Activated CD4-positive, alpha-beta T cell treated with anti-CD3 and anti-CD28 coated beads for 1 hour (primary cell): ENCODE results near the gene RPUSD1.

Source experiments
- DNase-seq: peaks from one replicate; pipeline ENCODE4 v3.0.0-alpha.2; 2020

RPUSD1 gene

GRCh38 chr16:818132-818531 lies 30.0 kb upstream of the RPUSD1 start:
- no peak for DNase-seq

- DNase-seq: no peak
Measured at GRCh38 chr16:817001-817906, 29.1 kb upstream of the RPUSD1 start.

- no peak for DNase-seq
Measured at GRCh38 chr16:815861-816260, 27.7 kb upstream of the RPUSD1 start.

GRCh38 chr16:814974-815373 lies 26.8 kb upstream of the RPUSD1 start:
- no peak for DNase-seq

- no peak for DNase-seq
Measured at GRCh38 chr16:813916-814412, 25.8 kb upstream of the RPUSD1 start.

- DNase-seq: peak; percentile 33
Measured at GRCh38 chr16:813204-813915, 25.2 kb upstream of the RPUSD1 start.

- no peak for DNase-seq
Measured at GRCh38 chr16:808085-808386, 19.9 kb upstream of the RPUSD1 start.

- peak; percentile 65 for DNase-seq
Measured at GRCh38 chr16:807347-808084, 19.3 kb upstream of the RPUSD1 start.

- DNase-seq: no peak
Measured at GRCh38 chr16:805474-805873, 17.3 kb upstream of the RPUSD1 start.

- DNase-seq: no peak
Measured at GRCh38 chr16:804193-805048, 16.2 kb upstream of the RPUSD1 start.

GRCh38 chr16:803754-804080 lies 15.5 kb upstream of the RPUSD1 start:
- no peak for DNase-seq

GRCh38 chr16:802914-803753 lies 15.0 kb upstream of the RPUSD1 start:
- no peak for DNase-seq

GRCh38 chr16:802461-802860 lies 14.3 kb upstream of the RPUSD1 start:
- no peak for DNase-seq

GRCh38 chr16:801584-802363 lies 13.6 kb upstream of the RPUSD1 start:
- DNase-seq: no peak

GRCh38 chr16:800834-801511 lies 12.8 kb upstream of the RPUSD1 start:
- no peak for DNase-seq

- no peak for DNase-seq
Measured at GRCh38 chr16:799948-800833, 12.0 kb upstream of the RPUSD1 start, which contains the start of gene GNG13. Gene GNG13, minus strand, starts transcription at chr16:800734. Its CDS starts 1,657 bp downstream, at chr16:799077.

- no peak for DNase-seq
Measured at GRCh38 chr16:799111-799947, 11.1 kb upstream of the RPUSD1 start.

GRCh38 chr16:798666-799065 lies 10.5 kb upstream of the RPUSD1 start:
- no peak for DNase-seq
